ENCODE results near the gene TDRKH.

TDRKH gene

GRCh38 chr1:151801846-151802245, 11.5 kb upstream of the TDRKH start:
- H3K9ac ChIP-seq (ENCODE audit: low read length) = no peak overlapping the region
- no peaks in the 10 kb centered on the region for H3K9me3 ChIP-seq (ENCODE audit: control insufficient read depth, low read length)
- H2AK5ac ChIP-seq (ENCODE audit: low read length, severe bottlenecking) = no peak overlapping the region
- no peak overlapping the region for H4K91ac ChIP-seq (ENCODE audit: low read length)
- no peak overlapping the region for H3K4ac ChIP-seq (ENCODE audit: low read depth in 1 of 2, low read length in 2 of 2)
- no peak overlapping the region for H2BK15ac ChIP-seq (ENCODE audit: low read depth, poor library complexity, severe bottlenecking)
- no peak overlapping the region for H3K14ac ChIP-seq (ENCODE audit: low read length in 2 of 2)
- DNase-seq = no peak
- no peaks in the 10 kb centered on the region for H3K36me3 ChIP-seq (ENCODE audit: control insufficient read depth in 1 of 2, insufficient read depth in 2 of 2, low read depth in 1 of 2, low read length in 2 of 2)
- H2AFZ ChIP-seq (ENCODE audit: low read depth, low read length) = no peak overlapping the region
- no peak overlapping the region for H3K18ac ChIP-seq (ENCODE audit: low read depth in 1 of 2, low read length in 2 of 2)
- H3K23ac ChIP-seq (ENCODE audit: low read length in 2 of 2) = no peak overlapping the region
- H3K4me3 ChIP-seq (ENCODE audit: insufficient read depth in 1 of 2, low read depth in 1 of 2, low read length in 2 of 2) = no peak overlapping the region
- peaks cover 96 to 99% of the 10 kb centered on the region in 2 experiments for H3K27me3 ChIP-seq (ENCODE audit: control insufficient read depth in 1 of 2, insufficient read depth in 1 of 2, low read length in 2 of 2)
- no peak overlapping the region for H3K4me2 ChIP-seq (ENCODE audit: low read length, poor library complexity, severe bottlenecking)
- H2BK12ac ChIP-seq (ENCODE audit: low read length in 2 of 2) = no peak overlapping the region
- H3K4me1 ChIP-seq (ENCODE audit: control insufficient read depth, insufficient read depth, low read depth, low read length) = no peaks in the 10 kb centered on the region
- no peak overlapping the region for H3K27ac ChIP-seq (ENCODE audit: low read length, poor library complexity, severe bottlenecking)
- no peak overlapping the region for H2BK120ac ChIP-seq (ENCODE audit: low read depth, low read length)
- no peak overlapping the region for H4K8ac ChIP-seq (ENCODE audit: low read length)
- 86% methylated on average over 7 of the region's 7 CpGs for WGBS
- no peaks in the 10 kb centered on the region for H3K79me1 ChIP-seq (replicated peaks; ENCODE audit: low read length, poor library complexity, severe bottlenecking)
- no peak overlapping the region for H2BK5ac ChIP-seq (ENCODE audit: low read depth, low read length, poor library complexity, severe bottlenecking)

DNA sequence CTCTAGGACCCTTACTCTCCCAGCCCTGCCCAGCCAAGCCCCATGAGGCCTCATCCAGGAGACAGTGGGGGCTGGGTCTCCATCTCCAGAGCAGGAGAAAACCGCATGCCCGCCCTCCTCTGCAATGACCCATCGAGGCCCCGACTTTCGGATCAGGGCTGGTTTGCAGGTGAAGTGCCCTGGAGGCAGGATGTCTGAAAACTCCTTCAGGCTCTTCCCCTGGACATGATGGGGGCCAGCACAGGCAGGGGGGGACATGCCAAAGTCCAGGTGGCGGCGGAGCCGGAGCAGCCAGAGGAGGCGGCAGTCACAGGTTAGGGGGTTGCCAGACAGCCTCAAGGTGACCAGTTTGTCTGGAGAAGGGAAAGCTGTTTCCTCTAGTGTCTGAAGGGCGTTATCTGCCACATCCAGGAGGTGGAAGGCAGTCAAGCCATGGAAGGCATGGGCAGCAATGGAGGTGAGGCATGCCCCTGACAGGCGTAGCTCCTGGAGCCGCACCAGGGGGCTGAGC, 11.1 kb upstream of the TDRKH start:
- Histone ChIP-seq H3K4me2 (ENCODE audit: low read length, poor library complexity, severe bottlenecking) (no peak overlapping the region), H3K18ac (ENCODE audit: low read depth in 1 of 2, low read length in 2 of 2) (no peak overlapping the region), H2BK120ac (ENCODE audit: low read depth, low read length) (no peak overlapping the region), H3K79me1 (replicated peaks; ENCODE audit: low read length, poor library complexity, severe bottlenecking) (no peaks in the 10 kb centered on the region), H3K36me3 (ENCODE audit: control insufficient read depth in 1 of 2, insufficient read depth in 2 of 2, low read depth in 1 of 2, low read length in 2 of 2) (no peaks in the 10 kb centered on the region), H3K23ac (ENCODE audit: low read length in 2 of 2) (no peak overlapping the region), H2BK15ac (ENCODE audit: low read depth, poor library complexity, severe bottlenecking) (no peak overlapping the region), H3K4me3 (ENCODE audit: insufficient read depth in 1 of 2, low read depth in 1 of 2, low read length in 2 of 2) (no peak overlapping the region), H2AK5ac (ENCODE audit: low read length, severe bottlenecking) (no peak overlapping the region), H3K14ac (ENCODE audit: low read length in 2 of 2) (no peak overlapping the region), H4K8ac (ENCODE audit: low read length) (no peak overlapping the region), H3K27me3 (ENCODE audit: control insufficient read depth in 1 of 2, insufficient read depth in 1 of 2, low read length in 2 of 2) (peaks cover 96 to 99% of the 10 kb centered on the region in 2 experiments), H4K91ac (ENCODE audit: low read length) (no peak overlapping the region), H3K9ac (ENCODE audit: low read length) (no peak overlapping the region), H3K4me1 (ENCODE audit: control insufficient read depth, insufficient read depth, low read depth, low read length) (no peaks in the 10 kb centered on the region), H3K9me3 (ENCODE audit: control insufficient read depth, low read length) (no peaks in the 10 kb centered on the region), H3K4ac (ENCODE audit: low read depth in 1 of 2, low read length in 2 of 2) (no peak overlapping the region), H2BK12ac (ENCODE audit: low read length in 2 of 2) (no peak overlapping the region), H3K27ac (ENCODE audit: low read length, poor library complexity, severe bottlenecking) (no peak overlapping the region), H2AFZ (ENCODE audit: low read depth, low read length) (no peak overlapping the region), H2BK5ac (ENCODE audit: low read depth, low read length, poor library complexity, severe bottlenecking) (no peak overlapping the region)
- no peak for DNase-seq
- WGBS = 95% methylated on average over 12 of the region's 12 CpGs

DNA sequence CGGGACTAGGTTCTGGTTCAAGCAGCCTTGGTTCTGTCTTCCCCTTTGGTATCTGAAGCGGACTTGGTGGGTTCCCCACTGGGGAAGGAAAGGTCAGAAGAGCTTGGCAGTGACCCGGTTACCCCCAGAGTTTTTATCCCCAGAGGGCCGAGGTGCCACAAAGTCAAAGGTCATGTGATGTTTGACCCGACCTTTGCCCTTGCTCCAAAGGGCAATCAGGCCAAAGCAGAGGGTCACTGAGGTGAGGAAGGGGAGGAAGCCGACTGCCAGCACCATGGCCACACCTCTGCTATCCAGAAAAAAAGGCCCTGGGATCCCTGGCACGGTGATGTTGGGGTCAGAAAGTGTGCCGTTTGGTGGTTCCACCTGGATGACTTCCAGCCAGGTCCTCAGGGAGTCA, 10.5 kb upstream of the TDRKH start:
- no peak overlapping the region for H2BK12ac ChIP-seq (ENCODE audit: low read length in 2 of 2)
- H2BK5ac ChIP-seq (ENCODE audit: low read depth, low read length, poor library complexity, severe bottlenecking) = no peak overlapping the region
- no peak overlapping the region for H3K4me2 ChIP-seq (ENCODE audit: low read length, poor library complexity, severe bottlenecking)
- no peak for DNase-seq
- H3K27ac ChIP-seq (ENCODE audit: low read length, poor library complexity, severe bottlenecking) = no peak overlapping the region
- H3K9ac ChIP-seq (ENCODE audit: low read length) = no peak overlapping the region
- H2AFZ ChIP-seq (ENCODE audit: low read depth, low read length) = no peak overlapping the region
- H2AK5ac ChIP-seq (ENCODE audit: low read length, severe bottlenecking) = no peak overlapping the region
- no peaks in the 10 kb centered on the region for H3K4me1 ChIP-seq (ENCODE audit: control insufficient read depth, insufficient read depth, low read depth, low read length)
- H3K4me3 ChIP-seq (ENCODE audit: insufficient read depth in 1 of 2, low read depth in 1 of 2, low read length in 2 of 2) = no peak overlapping the region
- peaks cover 95 to 99% of the 10 kb centered on the region in 2 experiments for H3K27me3 ChIP-seq (ENCODE audit: control insufficient read depth in 1 of 2, insufficient read depth in 1 of 2, low read length in 2 of 2)
- H3K18ac ChIP-seq (ENCODE audit: low read depth in 1 of 2, low read length in 2 of 2) = no peak overlapping the region
- H3K79me1 ChIP-seq (replicated peaks; ENCODE audit: low read length, poor library complexity, severe bottlenecking) = no peaks in the 10 kb centered on the region
- no peak overlapping the region for H4K91ac ChIP-seq (ENCODE audit: low read length)
- no peaks in the 10 kb centered on the region for H3K36me3 ChIP-seq (ENCODE audit: control insufficient read depth in 1 of 2, insufficient read depth in 2 of 2, low read depth in 1 of 2, low read length in 2 of 2)
- 81% methylated on average over 8 of the region's 8 CpGs for WGBS
- H3K4ac ChIP-seq (ENCODE audit: low read depth in 1 of 2, low read length in 2 of 2) = no peak overlapping the region
- H3K14ac ChIP-seq (ENCODE audit: low read length in 2 of 2) = no peak overlapping the region
- H3K9me3 ChIP-seq (ENCODE audit: control insufficient read depth, low read length) = no peaks in the 10 kb centered on the region
- no peak overlapping the region for H2BK120ac ChIP-seq (ENCODE audit: low read depth, low read length)
- no peak overlapping the region for H2BK15ac ChIP-seq (ENCODE audit: low read depth, poor library complexity, severe bottlenecking)
- H4K8ac ChIP-seq (ENCODE audit: low read length) = no peak overlapping the region
- no peak overlapping the region for H3K23ac ChIP-seq (ENCODE audit: low read length in 2 of 2)

DNA sequence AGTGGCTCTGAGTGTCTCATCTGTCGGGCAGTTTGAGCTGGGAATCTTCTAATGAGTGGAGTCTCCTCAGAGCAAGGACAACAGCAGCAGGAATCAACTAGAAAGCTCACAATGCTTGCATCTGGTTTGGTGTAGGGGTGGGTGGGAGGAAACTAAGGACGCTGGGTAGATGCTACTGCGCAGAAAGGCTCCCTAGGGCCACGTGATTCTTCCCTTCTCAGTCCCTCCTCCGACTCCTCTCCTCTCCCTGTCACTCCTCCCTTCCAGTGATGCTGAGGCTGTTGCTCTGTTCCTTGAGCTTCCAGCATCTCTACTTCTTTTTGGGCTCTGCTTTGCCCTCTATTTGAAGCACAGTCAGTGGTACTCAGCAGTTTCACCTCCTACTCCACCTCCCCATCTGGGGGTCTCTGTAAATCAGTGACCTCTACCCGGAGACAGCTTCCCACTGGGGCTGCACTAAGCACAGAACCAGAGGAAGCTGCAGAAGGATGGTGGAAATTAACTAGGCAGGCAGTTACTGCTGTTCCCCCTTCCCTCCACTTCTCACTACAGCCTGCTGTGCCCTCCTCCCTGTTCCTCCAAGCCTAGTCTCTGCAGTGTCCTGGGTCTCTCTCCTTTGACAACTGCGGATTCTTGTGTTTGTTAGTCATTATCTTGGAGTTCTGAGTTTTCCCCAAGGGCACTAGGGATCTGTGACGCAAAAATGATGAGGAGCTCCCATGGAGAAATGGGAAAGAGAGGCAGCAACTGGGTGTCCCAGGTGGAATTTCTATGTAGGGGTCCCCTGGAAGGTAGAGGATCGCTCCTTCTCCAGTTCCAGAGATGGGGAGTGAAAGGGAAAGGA, 9.1 kb upstream of the TDRKH start:
- Histone ChIP-seq H2AK5ac (ENCODE audit: low read length, severe bottlenecking) (no peak overlapping the region), H3K9me3 (ENCODE audit: control insufficient read depth, low read length) (no peaks in the 10 kb centered on the region), H4K8ac (ENCODE audit: low read length) (no peak overlapping the region), H2BK12ac (ENCODE audit: low read length in 2 of 2) (no peak overlapping the region), H3K4me3 (ENCODE audit: insufficient read depth in 1 of 2, low read depth in 1 of 2, low read length in 2 of 2) (no peak overlapping the region), H3K14ac (ENCODE audit: low read length in 2 of 2) (no peak overlapping the region), H3K4me2 (ENCODE audit: low read length, poor library complexity, severe bottlenecking) (no peak overlapping the region), H2AFZ (ENCODE audit: low read depth, low read length) (no peak overlapping the region), H2BK15ac (ENCODE audit: low read depth, poor library complexity, severe bottlenecking) (no peak overlapping the region), H2BK120ac (ENCODE audit: low read depth, low read length) (no peak overlapping the region), H3K27ac (ENCODE audit: low read length, poor library complexity, severe bottlenecking) (no peak overlapping the region), H3K27me3 (ENCODE audit: control insufficient read depth in 1 of 2, insufficient read depth in 1 of 2, low read length in 2 of 2) (peaks cover 81 to 89% of the 10 kb centered on the region in 2 experiments), H4K91ac (ENCODE audit: low read length) (no peak overlapping the region), H3K36me3 (ENCODE audit: control insufficient read depth in 1 of 2, insufficient read depth in 2 of 2, low read depth in 1 of 2, low read length in 2 of 2) (no peaks in the 10 kb centered on the region), H3K18ac (ENCODE audit: low read depth in 1 of 2, low read length in 2 of 2) (no peak overlapping the region), H3K4ac (ENCODE audit: low read depth in 1 of 2, low read length in 2 of 2) (no peak overlapping the region), H3K23ac (ENCODE audit: low read length in 2 of 2) (no peak overlapping the region), H3K79me1 (replicated peaks; ENCODE audit: low read length, poor library complexity, severe bottlenecking) (no peaks in the 10 kb centered on the region), H3K4me1 (ENCODE audit: control insufficient read depth, insufficient read depth, low read depth, low read length) (no peaks in the 10 kb centered on the region), H2BK5ac (ENCODE audit: low read depth, low read length, poor library complexity, severe bottlenecking) (no peak overlapping the region), H3K9ac (ENCODE audit: low read length) (no peak overlapping the region)
- no peak for DNase-seq
- 39% methylated on average over 8 of the region's 9 CpGs for WGBS

Measured in mesenchymal stem cell (in vitro differentiated cells and primary cell).